ENCODE measurements around the gene HNRNPA0.
A peak's percentile ranks its signal among the peaks of the same experiment; 100 is the strongest.

HNRNPA0 gene

GRCh38 chr5:137754961-137755762, 999 bp upstream of the HNRNPA0 start:
- TF ChIP-seq SNAI2 (CRISPR knock-in tag; IDR thresholded peaks at IDR 0.05) (no peak), CREB5 (CRISPR knock-in tag; IDR thresholded peaks at IDR 0.05; ENCODE audit: low read depth) (no peak), ISL1 (CRISPR knock-in tag; IDR thresholded peaks at IDR 0.05) (no peak), CSRNP3 (CRISPR knock-in tag; IDR thresholded peaks at IDR 0.05) (no peak), TOX (CRISPR knock-in tag; IDR thresholded peaks at IDR 0.05; ENCODE audit: borderline replicate concordance) (no peak), TSHZ2 (CRISPR knock-in tag; IDR thresholded peaks at IDR 0.05) (no peak), PATZ1 (CRISPR knock-in tag; IDR thresholded peaks at IDR 0.05; ENCODE audit: borderline replicate concordance) (no peak), OSR1 (CRISPR knock-in tag; IDR thresholded peaks at IDR 0.05) (no peak), CSDC2 (CRISPR knock-in tag; IDR thresholded peaks at IDR 0.05) (no peak), ZFP3 (CRISPR knock-in tag; IDR thresholded peaks at IDR 0.05) (no peak), ZC3H10 (CRISPR knock-in tag; IDR thresholded peaks at IDR 0.05) (no peak), TCF4 (CRISPR knock-in tag; IDR thresholded peaks at IDR 0.05; ENCODE audit: borderline replicate concordance) (no peak), PPARA (CRISPR knock-in tag; IDR thresholded peaks at IDR 0.05; ENCODE audit: borderline replicate concordance) (no peak), BACH2 (CRISPR knock-in tag; IDR thresholded peaks at IDR 0.05; ENCODE audit: borderline replicate concordance) (no peak), ESRRG (CRISPR knock-in tag; IDR thresholded peaks at IDR 0.05) (no peak)
- peak; percentile 31; the same call in 2 of the 3 replicates for ATAC-seq

GRCh38 chr5:137753691-137754187, 424 bp downstream of the HNRNPA0 start:
- TF ChIP-seq CSRNP3 (CRISPR knock-in tag; IDR thresholded peaks at IDR 0.05) (no peak), PATZ1 (CRISPR knock-in tag; IDR thresholded peaks at IDR 0.05; ENCODE audit: borderline replicate concordance) (no peak), RARB (CRISPR knock-in tag; IDR thresholded peaks at IDR 0.05) (no peak), GLIS3 (CRISPR knock-in tag; IDR thresholded peaks at IDR 0.05) (no peak), ZFP3 (CRISPR knock-in tag; IDR thresholded peaks at IDR 0.05) (no peak), ZNF565 (CRISPR knock-in tag; conservative IDR thresholded peaks at IDR 0.05; ENCODE audit: low read depth) (no peak), SNAI2 (CRISPR knock-in tag; IDR thresholded peaks at IDR 0.05) (no peak), ESRRG (CRISPR knock-in tag; IDR thresholded peaks at IDR 0.05) (no peak), TCF4 (CRISPR knock-in tag; IDR thresholded peaks at IDR 0.05; ENCODE audit: borderline replicate concordance) (no peak), CREB5 (CRISPR knock-in tag; IDR thresholded peaks at IDR 0.05; ENCODE audit: low read depth) (no peak), ZNF8 (CRISPR knock-in tag; IDR thresholded peaks at IDR 0.05) (no peak), OSR1 (CRISPR knock-in tag; IDR thresholded peaks at IDR 0.05) (no peak), TOX (CRISPR knock-in tag; IDR thresholded peaks at IDR 0.05; ENCODE audit: borderline replicate concordance) (no peak), ARNTL (CRISPR knock-in tag; IDR thresholded peaks at IDR 0.05; ENCODE audit: borderline replicate concordance, low read depth) (no peak)
- peak; percentile 32 for ATAC-seq
